Gastrocnemius medialis (tissue), 4 donors: ENCODE data around the gene CRLF2.

Experiments
- POLR2A ChIP-seq, 2 donors: fragments of 450-650 bp; IDR thresholded peaks; one replicate each; pipeline ENCODE4 v1.6.1; 2017; ENCODE audit warnings: antibody characterized with exemption in 2 of 2, mild to moderate bottlenecking in 2 of 2, moderate library complexity in 2 of 2
- TF ChIP-seq, protein P1 (sequence below), 5 experiments: fragments of 450-650 bp in 3 of 5; fragments of 200-600 bp in 2 of 5; sonication (generic) in 2 of 5; IDR thresholded peaks in 4 of 5; conservative IDR thresholded peaks in 1 of 5; 1 replicate in 4 of 5; 2 replicates in 1 of 5; pipeline ENCODE4 v1.5.1; 2016 to 2019; ENCODE audit warnings: antibody characterized with exemption in 5 of 5, mild to moderate bottlenecking in 3 of 5, moderate library complexity in 3 of 5

DNA sequence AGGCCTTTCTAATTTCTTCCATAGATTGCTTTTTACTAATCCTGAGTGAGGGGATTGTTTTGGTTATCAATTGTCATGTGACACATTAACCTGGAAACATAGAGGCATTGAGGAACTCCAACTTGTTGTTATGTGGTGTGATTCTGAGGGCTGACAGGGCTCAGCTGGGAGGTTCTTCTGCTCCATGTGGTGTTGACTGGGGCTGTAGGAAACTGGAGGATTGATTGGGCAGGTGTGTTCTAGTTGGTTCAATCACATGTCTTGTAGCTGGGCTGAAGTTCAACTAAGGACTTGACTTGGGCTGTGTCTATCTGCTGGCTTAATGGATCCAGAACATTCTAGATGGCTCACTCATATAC is 10.8 kb upstream of the CRLF2 start:
- TF ChIP-seq, protein P1, sequence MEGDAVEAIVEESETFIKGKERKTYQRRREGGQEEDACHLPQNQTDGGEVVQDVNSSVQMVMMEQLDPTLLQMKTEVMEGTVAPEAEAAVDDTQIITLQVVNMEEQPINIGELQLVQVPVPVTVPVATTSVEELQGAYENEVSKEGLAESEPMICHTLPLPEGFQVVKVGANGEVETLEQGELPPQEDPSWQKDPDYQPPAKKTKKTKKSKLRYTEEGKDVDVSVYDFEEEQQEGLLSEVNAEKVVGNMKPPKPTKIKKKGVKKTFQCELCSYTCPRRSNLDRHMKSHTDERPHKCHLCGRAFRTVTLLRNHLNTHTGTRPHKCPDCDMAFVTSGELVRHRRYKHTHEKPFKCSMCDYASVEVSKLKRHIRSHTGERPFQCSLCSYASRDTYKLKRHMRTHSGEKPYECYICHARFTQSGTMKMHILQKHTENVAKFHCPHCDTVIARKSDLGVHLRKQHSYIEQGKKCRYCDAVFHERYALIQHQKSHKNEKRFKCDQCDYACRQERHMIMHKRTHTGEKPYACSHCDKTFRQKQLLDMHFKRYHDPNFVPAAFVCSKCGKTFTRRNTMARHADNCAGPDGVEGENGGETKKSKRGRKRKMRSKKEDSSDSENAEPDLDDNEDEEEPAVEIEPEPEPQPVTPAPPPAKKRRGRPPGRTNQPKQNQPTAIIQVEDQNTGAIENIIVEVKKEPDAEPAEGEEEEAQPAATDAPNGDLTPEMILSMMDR (IDR thresholded peaks at IDR 0.05 in 4 of 5, conservative IDR thresholded peaks at IDR 0.05 in 1 of 5), result no peak
- no peak for TF ChIP-seq POLR2A (IDR thresholded peaks at IDR 0.05)
